ENCODE measurements around the gene CTPS1. TPM values are rescaled to one million over a fixed set of nuclear protein-coding genes. Genes with fewer than 3 reads are reported as not detected.

The CTPS1 gene
- total and polyA plus RNA-seq, 4 donors, result 26.7 to 60.6 (median 45.0) TPM

- no peaks in the 10 kb centered on the region for H3K27me3 ChIP-seq (ENCODE audit: control insufficient read depth in 1 of 2, insufficient read depth in 2 of 2, low read length in 1 of 2)
- no peak overlapping the region for H3K27ac ChIP-seq (ENCODE audit: low read depth in 1 of 2, low read length in 2 of 2)
- ATAC-seq (ENCODE audit: low FRiP score) (no peak), DNase-seq (no peak)
- no peaks in the 10 kb centered on the region for H3K9me3 ChIP-seq (ENCODE audit: control insufficient read depth, low read length)
- peaks cover 3 to 18% of the 10 kb centered on the region in 2 donors for H3K36me3 ChIP-seq (ENCODE audit: control insufficient read depth in 1 of 2, insufficient read depth in 2 of 2, low read length in 1 of 2)
- intact Hi-C loops (cut with DNase I), result loop anchor here in 1 of 2 donors (5.0 kb wide), 1 partner anchor 63 kb away; no protein-coding TSS in a partner anchor
- peaks cover 4 to 7% of the 10 kb centered on the region in 2 donors for H3K4me1 ChIP-seq (ENCODE audit: control insufficient read depth in 1 of 2, insufficient read depth in 2 of 2, low read length in 2 of 2)
- WGBS, 2 donors, result 29% methylated on average over 2 of the region's 2 CpGs
- no peak overlapping the region for H3K4me3 ChIP-seq (ENCODE audit: low read length in 2 of 2)
Measured at GRCh38 chr1:40984066-40984465, 4.6 kb downstream of the CTPS1 start.

GRCh38 chr1:40984531-40984930, 5.0 kb downstream of the CTPS1 start:
- H3K4me1 ChIP-seq (ENCODE audit: control insufficient read depth in 1 of 2, insufficient read depth in 2 of 2, low read length in 2 of 2), result peaks cover 4 to 7% of the 10 kb centered on the region in 2 donors
- H3K4me3 ChIP-seq (ENCODE audit: low read length in 2 of 2), result no peak overlapping the region
- no peak for DNase-seq
- H3K27me3 ChIP-seq (ENCODE audit: control insufficient read depth in 1 of 2, insufficient read depth in 2 of 2, low read length in 1 of 2), result no peaks in the 10 kb centered on the region
- H3K27ac ChIP-seq (ENCODE audit: low read depth in 1 of 2, low read length in 2 of 2), result peak overlapping the region; percentile 41 to 44
- no peaks in the 10 kb centered on the region for H3K9me3 ChIP-seq (ENCODE audit: control insufficient read depth, low read length)
- H3K36me3 ChIP-seq (ENCODE audit: control insufficient read depth in 1 of 2, insufficient read depth in 2 of 2, low read length in 1 of 2), result peaks cover 7 to 21% of the 10 kb centered on the region in 2 donors
- WGBS, 2 donors, result 85 to 86% methylated on average over 4 of the region's 4 CpGs
- no peak for ATAC-seq (ENCODE audit: low FRiP score)
- intact Hi-C loops (cut with DNase I), result loop anchor here in 1 of 2 donors (5.0 kb wide), 1 partner anchor 63 kb away; no protein-coding TSS in a partner anchor

GRCh38 chr1:40985161-40985560, 5.7 kb downstream of the CTPS1 start:
- no peak for ATAC-seq (ENCODE audit: low FRiP score)
- Histone ChIP-seq H3K27me3 (ENCODE audit: control insufficient read depth in 1 of 2, insufficient read depth in 2 of 2, low read length in 1 of 2) (no peaks in the 10 kb centered on the region), H3K9me3 (ENCODE audit: control insufficient read depth, low read length) (no peaks in the 10 kb centered on the region), H3K36me3 (ENCODE audit: control insufficient read depth in 1 of 2, insufficient read depth in 2 of 2, low read length in 1 of 2) (peaks cover 11 to 21% of the 10 kb centered on the region in 2 donors), H3K27ac (ENCODE audit: low read depth in 1 of 2, low read length in 2 of 2) (peak overlapping the region; percentile 44 to 56), H3K4me1 (ENCODE audit: control insufficient read depth in 1 of 2, insufficient read depth in 2 of 2, low read length in 2 of 2) (peaks cover 4 to 7% of the 10 kb centered on the region in 2 donors), H3K4me3 (ENCODE audit: low read length in 2 of 2) (peak overlapping the region in 1 of 2 donors; percentile 7)
- 4 to 10% methylated on average over 5 of the region's 5 CpGs for WGBS, 2 donors
- intact Hi-C loops (cut with DNase I), result loop anchor here in 1 of 2 donors (5.0 kb wide), 1 partner anchor 117 kb away; no protein-coding TSS in a partner anchor
- no peak for DNase-seq

GRCh38 chr1:40985875-40986274, 6.4 kb downstream of the CTPS1 start:
- Histone ChIP-seq H3K27ac (ENCODE audit: low read depth in 1 of 2, low read length in 2 of 2) (no peak overlapping the region), H3K9me3 (ENCODE audit: control insufficient read depth, low read length) (no peaks in the 10 kb centered on the region), H3K27me3 (ENCODE audit: control insufficient read depth in 1 of 2, insufficient read depth in 2 of 2, low read length in 1 of 2) (no peaks in the 10 kb centered on the region), H3K4me1 (ENCODE audit: control insufficient read depth in 1 of 2, insufficient read depth in 2 of 2, low read length in 2 of 2) (peaks cover 4 to 7% of the 10 kb centered on the region in 2 donors), H3K4me3 (ENCODE audit: low read length in 2 of 2) (no peak overlapping the region), H3K36me3 (ENCODE audit: control insufficient read depth in 1 of 2, insufficient read depth in 2 of 2, low read length in 1 of 2) (peaks cover 13 to 21% of the 10 kb centered on the region in 2 donors)
- intact Hi-C loops (cut with DNase I), result loop anchor here in 1 of 2 donors (5.0 kb wide), 1 partner anchor 116 kb away; no protein-coding TSS in a partner anchor
- DNase-seq (no peak), ATAC-seq (ENCODE audit: low FRiP score) (no peak)
- WGBS, 2 donors, result 67 to 69% methylated on average over 3 of the region's 3 CpGs

GRCh38 chr1:40986328-40986783, 6.9 kb downstream of the CTPS1 start:
- H3K27me3 ChIP-seq (ENCODE audit: control insufficient read depth in 1 of 2, insufficient read depth in 2 of 2, low read length in 1 of 2), result no peaks in the 10 kb centered on the region
- H3K4me3 ChIP-seq (ENCODE audit: low read length in 2 of 2), result no peak overlapping the region
- peaks cover 4 to 7% of the 10 kb centered on the region in 2 donors for H3K4me1 ChIP-seq (ENCODE audit: control insufficient read depth in 1 of 2, insufficient read depth in 2 of 2, low read length in 2 of 2)
- no peaks in the 10 kb centered on the region for H3K9me3 ChIP-seq (ENCODE audit: control insufficient read depth, low read length)
- 86% methylated on average over 10 of the region's 10 CpGs for WGBS, 2 donors
- DNase-seq (no peak), ATAC-seq (ENCODE audit: low FRiP score) (no peak)
- intact Hi-C loops (cut with DNase I), result loop anchor here in 1 of 2 donors (5.0 kb wide), 1 partner anchor 116 kb away; no protein-coding TSS in a partner anchor
- H3K27ac ChIP-seq (ENCODE audit: low read depth in 1 of 2, low read length in 2 of 2), result no peak overlapping the region
- H3K36me3 ChIP-seq (ENCODE audit: control insufficient read depth in 1 of 2, insufficient read depth in 2 of 2, low read length in 1 of 2), result peaks cover 13 to 21% of the 10 kb centered on the region in 2 donors

- peaks cover 13 to 21% of the 10 kb centered on the region in 2 donors for H3K36me3 ChIP-seq (ENCODE audit: control insufficient read depth in 1 of 2, insufficient read depth in 2 of 2, low read length in 1 of 2)
- intact Hi-C loops (cut with DNase I), result loop anchor here in 1 of 2 donors (5.0 kb wide), 1 partner anchor 115 kb away; no protein-coding TSS in a partner anchor
- H3K9me3 ChIP-seq (ENCODE audit: control insufficient read depth, low read length), result no peaks in the 10 kb centered on the region
- ATAC-seq (ENCODE audit: low FRiP score), result peak; percentile 17
- DNase-seq, result no peak
- H3K4me3 ChIP-seq (ENCODE audit: low read length in 2 of 2), result no peak overlapping the region
- WGBS, 2 donors, result 23 to 33% methylated on average over 3 of the region's 3 CpGs
- H3K4me1 ChIP-seq (ENCODE audit: control insufficient read depth in 1 of 2, insufficient read depth in 2 of 2, low read length in 2 of 2), result peaks cover 4 to 7% of the 10 kb centered on the region in 2 donors
- no peaks in the 10 kb centered on the region for H3K27me3 ChIP-seq (ENCODE audit: control insufficient read depth in 1 of 2, insufficient read depth in 2 of 2, low read length in 1 of 2)
- peak overlapping the region in 1 of 2 donors; percentile 65 for H3K27ac ChIP-seq (ENCODE audit: low read depth in 1 of 2, low read length in 2 of 2)
Measured at GRCh38 chr1:40986956-40987355, 7.5 kb downstream of the CTPS1 start.

- peaks cover 13 to 21% of the 10 kb centered on the region in 2 donors for H3K36me3 ChIP-seq (ENCODE audit: control insufficient read depth in 1 of 2, insufficient read depth in 2 of 2, low read length in 1 of 2)
- H3K4me3 ChIP-seq (ENCODE audit: low read length in 2 of 2), result no peak overlapping the region
- no peaks in the 10 kb centered on the region for H3K27me3 ChIP-seq (ENCODE audit: control insufficient read depth in 1 of 2, insufficient read depth in 2 of 2, low read length in 1 of 2)
- ATAC-seq (ENCODE audit: low FRiP score) (no peak), DNase-seq (no peak)
- intact Hi-C loops (cut with DNase I), result loop anchor here in 1 of 2 donors (5.0 kb wide), 1 partner anchor 115 kb away; no protein-coding TSS in a partner anchor
- peaks cover 4 to 7% of the 10 kb centered on the region in 2 donors for H3K4me1 ChIP-seq (ENCODE audit: control insufficient read depth in 1 of 2, insufficient read depth in 2 of 2, low read length in 2 of 2)
- peak overlapping the region in 1 of 2 donors; percentile 76 for H3K27ac ChIP-seq (ENCODE audit: low read depth in 1 of 2, low read length in 2 of 2)
- WGBS, 2 donors, result 64 to 65% methylated on average over 9 of the region's 9 CpGs
- H3K9me3 ChIP-seq (ENCODE audit: control insufficient read depth, low read length), result no peaks in the 10 kb centered on the region
Measured at GRCh38 chr1:40987439-40988276, 8.2 kb downstream of the CTPS1 start.

- H3K27me3 ChIP-seq (ENCODE audit: control insufficient read depth in 1 of 2, insufficient read depth in 2 of 2, low read length in 1 of 2), result no peaks in the 10 kb centered on the region
- 90 to 93% methylated on average over 3 of the region's 3 CpGs for WGBS, 2 donors
- H3K4me3 ChIP-seq (ENCODE audit: low read length in 2 of 2), result no peak overlapping the region
- ATAC-seq (ENCODE audit: low FRiP score) (no peak), DNase-seq (no peak)
- intact Hi-C loops (cut with DNase I), result loop anchor here in 1 of 2 donors (5.0 kb wide), 1 partner anchor 114 kb away; no protein-coding TSS in a partner anchor
- peaks cover 4 to 7% of the 10 kb centered on the region in 2 donors for H3K4me1 ChIP-seq (ENCODE audit: control insufficient read depth in 1 of 2, insufficient read depth in 2 of 2, low read length in 2 of 2)
- no peaks in the 10 kb centered on the region for H3K9me3 ChIP-seq (ENCODE audit: control insufficient read depth, low read length)
- peaks cover 13 to 21% of the 10 kb centered on the region in 2 donors for H3K36me3 ChIP-seq (ENCODE audit: control insufficient read depth in 1 of 2, insufficient read depth in 2 of 2, low read length in 1 of 2)
- no peak overlapping the region for H3K27ac ChIP-seq (ENCODE audit: low read depth in 1 of 2, low read length in 2 of 2)
Measured at GRCh38 chr1:40988280-40988679, 8.8 kb downstream of the CTPS1 start.

Data from aorta (tissue), 5 donors.